ENCODE results near the gene RBM18.
A peak's percentile ranks its signal among the peaks of the same experiment; 100 is the strongest.

Gene RBM18

GRCh38 chr9:122232796-122233306 lies 31.8 kb downstream of the RBM18 start:
- H3K36me3 ChIP-seq (replicated peaks; ENCODE audit: low read depth, low read length): no peaks in the 10 kb centered on the region
- H3K4me2 ChIP-seq (ENCODE audit: low read length): no peak overlapping the region
- H3K4me3 ChIP-seq (ENCODE audit: low read length): no peak overlapping the region
- no peak overlapping the region for H3K9ac ChIP-seq (ENCODE audit: low read length)
- peaks cover 27% of the 10 kb centered on the region for H3K27me3 ChIP-seq (ENCODE audit: low read depth, low read length)
- H2AFZ ChIP-seq (ENCODE audit: low read depth, low read length): no peak overlapping the region
- TF ChIP-seq EZH2phosphoT487 (IDR thresholded peaks at IDR 0.05; ENCODE audit: low read depth) (no peak), CTCF (IDR thresholded peaks at IDR 0.05; ENCODE audit: low read depth, low read length) (no peak)
- H3K4me1 ChIP-seq (ENCODE audit: low read length): no peaks in the 10 kb centered on the region
- no peaks in the 10 kb centered on the region for H3K9me3 ChIP-seq (ENCODE audit: insufficient read depth, low read length)
- H4K20me1 ChIP-seq (ENCODE audit: insufficient read depth, low read length): no peaks in the 10 kb centered on the region
- no peak overlapping the region for H3K27ac ChIP-seq (ENCODE audit: low read length)
- no peaks in the 10 kb centered on the region for H3K79me2 ChIP-seq (ENCODE audit: low read length)

DNA sequence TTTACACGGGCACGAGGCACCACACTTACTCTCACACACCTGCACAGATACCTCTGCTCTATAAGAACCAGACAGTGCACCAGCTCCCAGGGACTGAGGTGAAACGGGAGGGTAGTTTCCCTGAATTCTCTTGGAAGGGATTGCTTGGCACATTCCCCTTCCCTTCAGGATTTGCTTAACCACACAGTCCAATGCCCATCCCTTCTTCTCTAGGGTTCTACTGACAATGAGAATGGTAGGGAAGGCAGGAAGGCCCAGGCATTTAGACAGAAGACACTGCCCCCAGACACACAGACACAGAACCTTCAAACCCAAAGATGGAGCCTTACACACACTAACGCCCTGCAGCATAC lies 35.2 kb downstream of the RBM18 start:
- H3K4me1 ChIP-seq (ENCODE audit: low read length): no peaks in the 10 kb centered on the region
- no peak overlapping the region for H3K9ac ChIP-seq (ENCODE audit: low read length)
- no peak for TF ChIP-seq CTCF (IDR thresholded peaks at IDR 0.05; ENCODE audit: low read depth, low read length)
- no peak for TF ChIP-seq EZH2phosphoT487 (IDR thresholded peaks at IDR 0.05; ENCODE audit: low read depth)
- no peaks in the 10 kb centered on the region for H3K9me3 ChIP-seq (ENCODE audit: insufficient read depth, low read length)
- H2AFZ ChIP-seq (ENCODE audit: low read depth, low read length): no peak overlapping the region
- no peaks in the 10 kb centered on the region for H3K36me3 ChIP-seq (replicated peaks; ENCODE audit: low read depth, low read length)
- no peaks in the 10 kb centered on the region for H3K79me2 ChIP-seq (ENCODE audit: low read length)
- no peak overlapping the region for H3K27ac ChIP-seq (ENCODE audit: low read length)
- no peak overlapping the region for H3K4me3 ChIP-seq (ENCODE audit: low read length)
- H3K4me2 ChIP-seq (ENCODE audit: low read length): no peak overlapping the region; the same call in 1 of the 2 replicates
- H3K27me3 ChIP-seq (ENCODE audit: low read depth, low read length): peaks cover 27% of the 10 kb centered on the region
- no peaks in the 10 kb centered on the region for H4K20me1 ChIP-seq (ENCODE audit: insufficient read depth, low read length)

DNA sequence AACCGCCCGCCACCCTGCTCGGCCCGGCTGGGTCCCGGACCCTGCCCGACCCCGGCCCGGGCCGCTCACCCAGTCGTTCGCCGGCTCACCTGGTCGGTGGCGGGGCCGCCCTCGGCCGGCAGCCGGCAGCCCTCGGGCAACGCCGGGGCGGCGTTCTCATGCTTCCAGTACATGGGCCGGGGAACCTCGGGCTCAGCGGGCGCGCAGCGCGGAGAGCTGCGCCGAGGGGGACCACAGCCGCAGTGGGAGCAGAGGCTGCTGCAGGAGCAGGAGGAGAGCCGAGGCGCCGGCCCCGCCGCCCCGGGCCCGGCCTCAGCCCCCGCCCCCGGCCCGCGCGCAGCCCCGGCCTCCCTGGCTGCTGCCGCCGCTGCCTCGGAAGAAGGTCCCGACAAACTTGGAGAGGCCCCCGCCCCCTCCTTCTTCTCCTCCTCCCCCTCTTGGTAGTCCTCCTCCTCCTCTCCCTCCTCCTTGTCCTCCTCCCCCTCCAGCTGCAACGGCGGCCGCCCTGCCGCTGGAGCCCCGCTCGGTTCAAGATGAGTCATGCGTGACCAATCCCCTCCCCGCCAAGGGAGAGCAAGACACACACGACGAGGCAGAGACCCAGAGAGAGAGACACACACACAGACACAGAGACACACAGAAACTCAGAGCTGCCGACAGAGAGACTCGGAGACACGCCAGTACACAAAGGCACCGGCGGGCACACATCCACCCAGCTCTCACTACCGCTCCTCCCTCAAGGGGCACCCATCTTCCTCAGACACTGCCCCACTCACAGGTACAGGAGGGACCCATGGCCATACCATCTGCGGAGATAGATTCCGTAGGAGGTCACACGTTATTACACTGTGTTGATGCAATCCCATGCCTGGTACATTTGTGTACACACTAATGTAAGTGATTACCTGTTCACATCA lies 35.8 kb downstream of the RBM18 start, which contains the start of gene LHX6:
TSS of gene LHX6 (minus strand) at position 390 of the 917 bp plus-strand sequence. CDS start at position 173, 217 bp downstream.
- no peaks in the 10 kb centered on the region for H4K20me1 ChIP-seq (ENCODE audit: insufficient read depth, low read length)
- H3K27ac ChIP-seq (ENCODE audit: low read length): no peak within 1 kb of the TSS
- no peak within 1 kb of the TSS for H3K9ac ChIP-seq (ENCODE audit: low read length)
- peak within 1 kb of the TSS; percentile 58 for H3K4me2 ChIP-seq (ENCODE audit: low read length)
- no peaks in the 10 kb centered on the region for H3K36me3 ChIP-seq (replicated peaks; ENCODE audit: low read depth, low read length)
- H3K9me3 ChIP-seq (ENCODE audit: insufficient read depth, low read length): no peaks in the 10 kb centered on the region
- H2AFZ ChIP-seq (ENCODE audit: low read depth, low read length): no peak within 1 kb of the TSS
- H3K79me2 ChIP-seq (ENCODE audit: low read length): no peaks in the 10 kb centered on the region
- no peak for TF ChIP-seq CTCF (IDR thresholded peaks at IDR 0.05; ENCODE audit: low read depth, low read length)
- no peak for TF ChIP-seq EZH2phosphoT487 (IDR thresholded peaks at IDR 0.05; ENCODE audit: low read depth)
- no peaks in the 10 kb centered on the region for H3K4me1 ChIP-seq (ENCODE audit: low read length)
- H3K27me3 ChIP-seq (ENCODE audit: low read depth, low read length): peaks cover 27% of the 10 kb centered on the region
- peak within 1 kb of the TSS; percentile 73 for H3K4me3 ChIP-seq (ENCODE audit: low read length)

- TF ChIP-seq EZH2phosphoT487 (IDR thresholded peaks at IDR 0.05; ENCODE audit: low read depth) (no peak), CTCF (IDR thresholded peaks at IDR 0.05; ENCODE audit: low read depth, low read length) (no peak)
- Histone ChIP-seq H3K36me3 (replicated peaks; ENCODE audit: low read depth, low read length) (no peaks in the 10 kb centered on the region), H3K4me3 (ENCODE audit: low read length) (peak overlapping the region; percentile 73), H3K9me3 (ENCODE audit: insufficient read depth, low read length) (no peaks in the 10 kb centered on the region), H3K27ac (ENCODE audit: low read length) (no peak overlapping the region), H3K4me1 (ENCODE audit: low read length) (no peaks in the 10 kb centered on the region), H3K4me2 (ENCODE audit: low read length) (peak overlapping the region; percentile 58), H3K27me3 (ENCODE audit: low read depth, low read length) (peaks cover 27% of the 10 kb centered on the region), H3K9ac (ENCODE audit: low read length) (no peak overlapping the region), H3K79me2 (ENCODE audit: low read length) (no peaks in the 10 kb centered on the region), H4K20me1 (ENCODE audit: insufficient read depth, low read length) (no peaks in the 10 kb centered on the region), H2AFZ (ENCODE audit: low read depth, low read length) (no peak overlapping the region)
These were observed 36.5 kb downstream of the RBM18 start for GRCh38 chr9:122228191-122228567.

Measured in OCI-LY3 (cell line).